HepG2 (cell line): Measurements from ENCODE around the gene LZTR1. TPM values are rescaled to one million over a fixed set of nuclear protein-coding genes. Genes with fewer than 3 reads are reported as not detected.

Experiments
- BCL6 ChIP-seq: IDR thresholded peaks from 2 replicates; pipeline ENCODE4 v1.6.1; 2016; ENCODE audit warnings: missing genetic modification reagents, missing compliant biosample characterization
- CEBPB ChIP-seq: IDR thresholded peaks from 2 replicates; pipeline ENCODE4 v1.6.1; 2011; ENCODE audit warnings: low read depth, low read length, improper control_type of control experiment, borderline replicate concordance
- DZIP1 ChIP-seq: sonication (generic); formaldehyde crosslinking; IDR thresholded peaks from 2 replicates; pipeline ENCODE4 v1.5.0; 2020; ENCODE audit warnings: mild to moderate bottlenecking, missing genetic modification reagents
- HDAC2 ChIP-seq: sonication (generic); formaldehyde crosslinking; IDR thresholded peaks from 2 replicates; pipeline ENCODE4 v1.4.0; 2020; ENCODE audit warnings: missing genetic modification reagents
- HOXA3 ChIP-seq: sonication (generic); formaldehyde crosslinking; IDR thresholded peaks from 2 replicates; pipeline ENCODE4 v1.5.0; 2020; ENCODE audit warnings: missing genetic modification reagents
- JUN ChIP-seq: sonication (generic); formaldehyde crosslinking; IDR thresholded peaks from 2 replicates; pipeline ENCODE4 v1.4.0; 2020; ENCODE audit warnings: mild to moderate bottlenecking, missing genetic modification reagents
- KLF16 ChIP-seq, 2 experiments: sonication (generic) in 1 of 2; formaldehyde crosslinking in 1 of 2; IDR thresholded peaks; 2 replicates each; pipeline versions ENCODE4 v1.6.1 to v1.8.0; 2016 to 2023; ENCODE audit warnings: missing genetic modification reagents in 2 of 2, missing compliant biosample characterization in 1 of 2
- LRRFIP1 ChIP-seq: sonication (generic); formaldehyde crosslinking; conservative IDR thresholded peaks from 2 replicates; pipeline ENCODE4 v1.4.0; 2020; ENCODE audit warnings: missing genetic modification reagents
- PPARG ChIP-seq: conservative IDR thresholded peaks from 2 replicates; pipeline ENCODE4 v1.6.1; 2016; ENCODE audit warnings: missing biosample characterization, missing genetic modification reagents
- SALL1 ChIP-seq: sonication (generic); formaldehyde crosslinking; IDR thresholded peaks from 2 replicates; pipeline ENCODE4 v1.8.0; 2022; ENCODE audit warnings: mild to moderate bottlenecking, missing genetic modification reagents
- SMAD3 ChIP-seq: sonication (generic); formaldehyde crosslinking; IDR thresholded peaks from 2 replicates; pipeline ENCODE4 v1.4.0; 2020; ENCODE audit warnings: missing genetic modification reagents
- SNAI1 ChIP-seq: sonication (generic); formaldehyde crosslinking; IDR thresholded peaks from 2 replicates; pipeline ENCODE4 v1.5.0; 2020; ENCODE audit warnings: mild to moderate bottlenecking, missing genetic modification reagents, borderline replicate concordance
- SSRP1 ChIP-seq: IDR thresholded peaks from 2 replicates; pipeline ENCODE4 v1.6.1; 2016; ENCODE audit warnings: control low read depth
- TEAD2 ChIP-seq: sonication (generic); formaldehyde crosslinking; IDR thresholded peaks from 2 replicates; pipeline ENCODE4 v1.9.0; 2021; ENCODE audit warnings: missing genetic modification reagents
- TFAP4 ChIP-seq: sonication (generic); IDR thresholded peaks from 2 replicates; pipeline ENCODE4 v1.6.1; 2016; ENCODE audit warnings: low read depth, borderline replicate concordance
- ZBTB43 ChIP-seq: sonication (generic); formaldehyde crosslinking; conservative IDR thresholded peaks from 2 replicates; pipeline ENCODE4 v1.4.0; 2020; ENCODE audit warnings: missing genetic modification reagents
- ZC3H13 ChIP-seq: sonication (generic); formaldehyde crosslinking; IDR thresholded peaks from 2 replicates; pipeline ENCODE4 v1.8.1; 2023; ENCODE audit warnings: mild to moderate bottlenecking, missing genetic modification reagents, moderate library complexity
- ZNF331 ChIP-seq: sonication (generic); formaldehyde crosslinking; IDR thresholded peaks from 2 replicates; pipeline ENCODE4 v1.4.0; 2020; ENCODE audit warnings: missing genetic modification reagents
- ZNF615 ChIP-seq: sonication (generic); formaldehyde crosslinking; IDR thresholded peaks from 2 replicates; pipeline ENCODE4 v1.5.0; 2020; ENCODE audit warnings: mild to moderate bottlenecking, missing genetic modification reagents, borderline replicate concordance
- ZNF800 ChIP-seq: sonication (generic); formaldehyde crosslinking; IDR thresholded peaks from 2 replicates; pipeline ENCODE4 v1.4.0; 2020; ENCODE audit warnings: missing genetic modification reagents
- polyA plus RNA-seq, 8 experiments: library from polyadenylated mRNA; depleted of rRNA in 3 of 8; stranded (reverse) in 7 of 8; unstranded in 1 of 8; fragments of >200 nt; fragmentation: Illumina TruSeq in 4 of 8; extraction: Trizol in 4 of 8; gene quantifications; 2 replicates each; pipeline versions ENCODE4 v1.2.1 to v1.2.3, GENCODE V29; 2011 to 2016; ENCODE audit warnings: low read depth in 4 of 8, missing spikeins in 1 of 8, mixed read lengths in 1 of 8; ENCODE audit not compliant: insufficient read depth in 1 of 8
- total RNA-seq, 5 experiments: library from RNA; depleted of rRNA; stranded (reverse); fragments of >200 nt; fragmentation: Illumina TruSeq; extraction: Trizol; gene quantifications; 2 replicates each; pipeline ENCODE4 v1.2.3, GENCODE V29; 2016; ENCODE audit warnings: low read depth in 1 of 5

Gene LZTR1
- total and polyA plus RNA-seq, 2 of the 13 experiments (the other 11 are each of a cell fraction or from before 2014, with no cell fraction given): 21.8 to 22.4 TPM

- TF ChIP-seq SALL1 (CRISPR knock-in tag) (peak; percentile 29), BCL6 (CRISPR knock-in tag) (peak; percentile 97), ZNF615 (0 out of 2 replicates have a peak, but pooled peaks have one; percentile 45), ZNF331 (CRISPR knock-in tag) (0 out of 2 replicates have a peak, but pooled peaks have one; percentile 53), SMAD3 (CRISPR knock-in tag) (0 out of 2 replicates have a peak, but pooled peaks have one; percentile 24), JUN (CRISPR knock-in tag) (no peak), TFAP4 (no peak), ZC3H13 (CRISPR knock-in tag) (peak; percentile 12; the same call in 1 of the 2 replicates), SNAI1 (CRISPR knock-in tag) (no peak), PPARG (CRISPR knock-in tag) (no peak), ZNF800 (CRISPR knock-in tag) (peak; percentile 38; the same call in 1 of the 2 replicates), SSRP1 (CRISPR knock-in tag) (0 out of 2 replicates have a peak, but pooled peaks have one; percentile 21), ZBTB43 (CRISPR knock-in tag) (0 out of 2 replicates have a peak, but pooled peaks have one; percentile 37), LRRFIP1 (CRISPR knock-in tag) (no peak), HDAC2 (peak; percentile 47; the same call in 1 of the 2 replicates), TEAD2 (CRISPR knock-in tag) (no peak), CEBPB (peak; percentile 97), HOXA3 (0 out of 2 replicates have a peak, but pooled peaks have one; percentile 24), KLF16 (CRISPR knock-in tag; IDR thresholded peaks at IDR 0.05) (peak in 1 of 2 experiments; percentile 58; a peak in 1 of 4 replicates), DZIP1 (no peak)
These were observed 28.2 kb upstream of the LZTR1 start (continued) for GRCh38 chr22:20953668-20954500.
